HG02588 (cell line): ENCODE results near the gene PGGHG.
"Not testable (repeated sequence)": the region's sequence is repeated elsewhere in the genome, so short reads cannot be mapped to it uniquely, and the experiment has no call there.

Source experiments
- ATAC-seq: cut with Tn5 transposase; IDR thresholded peaks from one replicate; pipeline ENCODE4 v1.9.1; 2021; ENCODE audit warnings: mild to moderate bottlenecking, moderate library complexity; ENCODE audit not compliant: unreplicated experiment

PGGHG gene

GRCh38 chr11:329886-330253, 40.9 kb downstream of the PGGHG start:
- ATAC-seq, result no peak

GRCh38 chr11:330307-330693, 41.4 kb downstream of the PGGHG start:
- ATAC-seq, result no peak

GRCh38 chr11:330694-331357, 41.9 kb downstream of the PGGHG start:
- no peak for ATAC-seq

- no peak for ATAC-seq
Measured at GRCh38 chr11:331358-332060, 42.6 kb downstream of the PGGHG start.

GRCh38 chr11:332651-333480, 43.9 kb downstream of the PGGHG start:
- no peak for ATAC-seq

- ATAC-seq, result not testable (repeated sequence)
Measured at GRCh38 chr11:333616-334263, 44.8 kb downstream of the PGGHG start.

GRCh38 chr11:334264-334994, 45.5 kb downstream of the PGGHG start:
- ATAC-seq, result no peak

GRCh38 chr11:335779-336658, 47.1 kb downstream of the PGGHG start:
- no peak for ATAC-seq

GRCh38 chr11:336659-337198, 47.8 kb downstream of the PGGHG start:
- no peak for ATAC-seq

GRCh38 chr11:337711-338110, 48.8 kb downstream of the PGGHG start:
- no peak for ATAC-seq

- no peak for ATAC-seq
Measured at GRCh38 chr11:339963-340362, 51.0 kb downstream of the PGGHG start.

GRCh38 chr11:340539-341512, 51.9 kb downstream of the PGGHG start:
- ATAC-seq, result no peak

- no peak for ATAC-seq
Measured at GRCh38 chr11:342328-342727, 53.4 kb downstream of the PGGHG start.

- ATAC-seq, result no peak
Measured at GRCh38 chr11:344836-345578, 56.1 kb downstream of the PGGHG start.
